Type B pancreatic cell (in vitro differentiated cells): ENCODE results near the gene LHX2. TPM values are rescaled to one million over a fixed set of nuclear protein-coding genes. Genes with fewer than 3 reads are reported as not detected.

Experiments used
- DNase-seq: peaks from one replicate; pipeline ENCODE4 v3.0.0; 2021; ENCODE audit warnings: mixed read lengths; ENCODE audit not compliant: unreplicated experiment; ENCODE audit errors: extremely low spot score
- H3K27ac Mint-ChIP-seq: 2 replicates; pipeline ENCODE4 v1.8.0; 2021; ENCODE audit warnings: mild to moderate bottlenecking, mixed read lengths
- H3K27me3 Mint-ChIP-seq: 2 replicates; pipeline ENCODE4 v1.8.0; 2021; ENCODE audit warnings: mixed read lengths
- H3K36me3 Mint-ChIP-seq: 2 replicates; pipeline ENCODE4 v1.8.0; 2021; ENCODE audit warnings: mixed read lengths
- H3K4me1 Mint-ChIP-seq: one replicate; pipeline ENCODE4 v1.8.0; 2021; ENCODE audit warnings: mixed read lengths; ENCODE audit not compliant: unreplicated experiment
- H3K4me3 Mint-ChIP-seq: 2 replicates; pipeline ENCODE4 v1.8.0; 2021; ENCODE audit warnings: mild to moderate bottlenecking, mixed read lengths
- H3K9me3 Mint-ChIP-seq: 2 replicates; pipeline ENCODE4 v1.8.0; 2021; ENCODE audit warnings: mixed read lengths
- total RNA-seq: library from RNA; stranded (reverse); gene quantifications from 2 replicates; pipeline ENCODE4 v1.2.1, GENCODE V29; 2021; ENCODE audit warnings: low replicate concordance
- TF ChIP-seq, protein P1 (sequence below): fragments of 200-600 bp; sonication (generic); conservative IDR thresholded peaks from 2 replicates; pipeline ENCODE4 v1.5.0; 2021; ENCODE audit warnings: antibody characterized with exemption, mild to moderate bottlenecking

LHX2 gene
- total RNA-seq, 1 donor from 2014 or later, result 1.2 TPM

DNA sequence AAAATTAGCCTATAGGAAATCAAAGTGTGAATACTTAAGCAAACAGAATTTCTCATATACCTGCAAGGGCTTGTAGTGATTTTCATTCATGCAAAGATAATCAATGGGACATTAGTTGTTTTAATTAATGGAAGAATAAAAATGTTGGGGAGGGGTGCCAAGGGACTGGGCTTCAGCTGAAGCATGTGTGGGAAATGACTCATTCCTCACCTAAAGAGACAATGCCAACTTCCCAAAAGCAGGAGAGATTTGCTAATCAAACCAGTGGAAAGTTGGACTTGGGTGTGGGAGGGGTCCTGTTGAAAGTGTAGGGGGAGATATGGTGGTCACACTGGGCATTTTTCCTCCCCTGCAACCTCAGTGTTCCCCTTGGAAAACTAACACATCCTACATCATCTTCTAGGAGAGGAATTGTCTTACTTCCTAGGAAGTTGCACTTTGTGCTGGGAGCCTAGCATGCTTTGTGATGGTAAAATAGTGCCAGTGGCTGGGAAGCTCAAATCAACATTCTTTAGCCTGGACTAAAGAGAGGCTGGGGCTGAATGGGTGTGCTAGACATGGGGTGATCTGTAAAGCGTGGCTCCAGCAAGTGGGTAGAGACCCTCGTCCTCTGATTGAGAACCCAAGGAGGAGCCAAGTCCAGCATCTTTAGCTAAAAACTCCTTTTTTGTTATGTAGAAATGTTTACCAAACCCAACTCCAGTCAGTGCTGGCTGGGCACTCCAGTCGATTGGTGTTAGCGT is 6.4 kb upstream of the LHX2 start:
- no peaks in the 10 kb centered on the region for H3K36me3 Mint-ChIP-seq
- DNase-seq, result no peak
- peaks cover 21% of the 10 kb centered on the region for H3K4me1 Mint-ChIP-seq
- H3K27me3 Mint-ChIP-seq, result peaks cover 99% of the 10 kb centered on the region
- no peak overlapping the region for H3K27ac Mint-ChIP-seq
- TF ChIP-seq, protein P1, sequence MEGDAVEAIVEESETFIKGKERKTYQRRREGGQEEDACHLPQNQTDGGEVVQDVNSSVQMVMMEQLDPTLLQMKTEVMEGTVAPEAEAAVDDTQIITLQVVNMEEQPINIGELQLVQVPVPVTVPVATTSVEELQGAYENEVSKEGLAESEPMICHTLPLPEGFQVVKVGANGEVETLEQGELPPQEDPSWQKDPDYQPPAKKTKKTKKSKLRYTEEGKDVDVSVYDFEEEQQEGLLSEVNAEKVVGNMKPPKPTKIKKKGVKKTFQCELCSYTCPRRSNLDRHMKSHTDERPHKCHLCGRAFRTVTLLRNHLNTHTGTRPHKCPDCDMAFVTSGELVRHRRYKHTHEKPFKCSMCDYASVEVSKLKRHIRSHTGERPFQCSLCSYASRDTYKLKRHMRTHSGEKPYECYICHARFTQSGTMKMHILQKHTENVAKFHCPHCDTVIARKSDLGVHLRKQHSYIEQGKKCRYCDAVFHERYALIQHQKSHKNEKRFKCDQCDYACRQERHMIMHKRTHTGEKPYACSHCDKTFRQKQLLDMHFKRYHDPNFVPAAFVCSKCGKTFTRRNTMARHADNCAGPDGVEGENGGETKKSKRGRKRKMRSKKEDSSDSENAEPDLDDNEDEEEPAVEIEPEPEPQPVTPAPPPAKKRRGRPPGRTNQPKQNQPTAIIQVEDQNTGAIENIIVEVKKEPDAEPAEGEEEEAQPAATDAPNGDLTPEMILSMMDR, result no peak
- no peak overlapping the region for H3K4me3 Mint-ChIP-seq
- H3K9me3 Mint-ChIP-seq, result no peaks in the 10 kb centered on the region

DNA sequence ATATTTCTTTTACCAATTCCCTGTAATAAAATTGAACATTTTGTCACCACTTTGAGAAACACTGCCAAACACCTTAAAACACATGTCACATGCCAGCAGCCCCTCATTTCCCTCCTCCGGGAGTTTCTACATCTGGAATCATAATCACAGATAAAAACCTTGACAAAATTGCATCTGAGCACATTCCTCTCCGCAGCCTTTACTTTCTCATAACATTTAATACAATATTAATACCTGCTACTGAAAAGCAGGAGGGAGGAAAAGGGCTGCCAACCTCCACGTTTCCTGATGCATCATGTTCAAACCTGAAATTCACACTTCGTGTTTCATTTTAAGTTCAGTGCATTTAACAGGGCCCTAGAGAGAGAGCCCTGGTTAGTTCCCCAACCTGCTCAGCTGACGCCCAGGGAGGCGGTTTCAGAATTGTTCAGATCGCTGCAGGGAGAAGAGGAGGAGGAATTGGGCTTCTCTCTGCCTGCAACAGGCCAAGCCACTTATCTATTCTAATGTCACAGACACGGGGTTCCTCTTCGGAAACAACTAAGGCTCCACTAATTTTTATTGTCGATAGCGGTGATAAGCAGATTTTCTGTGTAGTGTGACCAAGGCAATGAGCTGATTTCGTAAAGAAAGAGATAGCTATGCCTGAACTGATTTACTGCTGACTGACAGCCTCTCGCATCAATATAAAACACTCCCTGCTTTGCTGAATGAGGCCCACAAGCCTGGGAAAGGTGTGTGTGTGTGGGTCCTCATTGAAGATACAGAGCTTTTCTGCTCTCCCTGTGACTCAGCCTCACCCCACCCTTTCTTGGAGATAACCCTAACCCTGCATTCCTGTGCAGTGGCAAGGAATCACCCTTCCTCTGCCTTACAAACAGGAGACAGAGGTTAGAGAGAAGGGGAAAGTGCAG is 4.9 kb upstream of the LHX2 start:
- Mint-ChIP-seq H3K27me3 (peaks cover 96% of the 10 kb centered on the region), H3K9me3 (no peaks in the 10 kb centered on the region), H3K4me1 (peaks cover 16% of the 10 kb centered on the region), H3K4me3 (no peak overlapping the region), H3K36me3 (no peaks in the 10 kb centered on the region), H3K27ac (no peak overlapping the region)
- TF ChIP-seq, protein P1, result no peak
- no peak for DNase-seq

DNA sequence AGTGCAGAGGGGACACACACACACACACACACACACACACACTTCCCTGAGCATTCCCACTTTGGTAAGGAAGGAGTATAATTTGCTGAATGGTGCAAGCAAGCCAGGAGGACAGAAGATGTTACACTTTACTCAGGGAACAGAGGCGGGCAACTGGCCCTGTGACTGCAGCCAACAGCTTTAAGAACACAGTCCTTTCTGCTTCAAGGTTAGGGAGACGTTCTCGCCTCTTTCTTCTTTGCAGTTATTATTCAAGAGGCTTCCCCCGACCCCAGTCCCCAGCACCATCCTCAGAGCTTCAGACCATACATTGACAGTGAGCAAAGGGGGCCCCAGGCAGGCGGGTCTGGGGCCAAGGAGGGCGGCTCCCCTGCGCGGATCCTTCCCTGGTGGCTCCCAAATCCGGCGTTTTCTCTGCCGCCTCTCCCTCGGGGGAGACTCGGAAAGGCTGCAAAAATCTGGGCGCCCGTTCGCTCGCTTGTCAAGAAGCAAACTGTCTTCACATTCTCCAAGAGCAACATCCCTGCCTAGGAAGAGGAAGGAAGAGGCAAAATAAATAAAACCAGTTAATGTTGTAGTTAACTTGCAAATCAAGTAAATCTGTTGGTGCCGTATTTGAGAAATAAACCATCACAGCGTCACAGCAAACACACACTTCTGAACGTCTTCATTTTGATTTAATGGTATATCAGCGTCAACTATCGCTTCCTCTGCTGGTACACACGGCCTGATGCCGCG is 3.8 kb upstream of the LHX2 start:
- H3K36me3 Mint-ChIP-seq, result no peaks in the 10 kb centered on the region
- H3K4me1 Mint-ChIP-seq, result peaks cover 16% of the 10 kb centered on the region
- TF ChIP-seq, protein P1, result no peak
- peak overlapping the region; percentile 39 for H3K4me3 Mint-ChIP-seq
- H3K27ac Mint-ChIP-seq, result no peak overlapping the region
- H3K27me3 Mint-ChIP-seq, result peaks cover 90% of the 10 kb centered on the region
- H3K9me3 Mint-ChIP-seq, result no peaks in the 10 kb centered on the region
- DNase-seq, result no peak

DNA sequence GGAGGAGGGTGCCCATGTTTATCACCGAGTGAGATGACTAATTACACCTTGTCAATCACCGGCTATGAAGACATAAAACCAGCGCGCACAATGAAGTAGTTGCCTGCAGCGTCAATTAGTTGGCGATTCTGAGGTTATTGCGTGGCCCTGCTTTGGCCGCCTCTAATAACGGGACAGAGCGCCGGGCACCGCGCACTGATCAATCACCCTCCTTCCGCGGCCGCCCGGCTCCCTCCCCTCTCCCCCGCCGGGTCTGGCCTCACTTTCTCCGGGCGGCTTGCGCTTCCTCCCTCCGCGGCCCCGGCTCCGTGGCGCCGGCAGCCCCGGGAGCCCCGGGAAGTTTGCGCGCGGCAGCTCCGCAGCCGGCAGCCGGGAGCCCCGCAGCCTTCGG is 3.3 kb upstream of the LHX2 start:
- TF ChIP-seq, protein P1, result no peak
- DNase-seq, result no peak
- Mint-ChIP-seq H3K27ac (no peak overlapping the region), H3K9me3 (no peaks in the 10 kb centered on the region), H3K4me1 (peaks cover 16% of the 10 kb centered on the region), H3K27me3 (peaks cover 90% of the 10 kb centered on the region), H3K4me3 (peak overlapping the region; percentile 39), H3K36me3 (no peaks in the 10 kb centered on the region)

DNA sequence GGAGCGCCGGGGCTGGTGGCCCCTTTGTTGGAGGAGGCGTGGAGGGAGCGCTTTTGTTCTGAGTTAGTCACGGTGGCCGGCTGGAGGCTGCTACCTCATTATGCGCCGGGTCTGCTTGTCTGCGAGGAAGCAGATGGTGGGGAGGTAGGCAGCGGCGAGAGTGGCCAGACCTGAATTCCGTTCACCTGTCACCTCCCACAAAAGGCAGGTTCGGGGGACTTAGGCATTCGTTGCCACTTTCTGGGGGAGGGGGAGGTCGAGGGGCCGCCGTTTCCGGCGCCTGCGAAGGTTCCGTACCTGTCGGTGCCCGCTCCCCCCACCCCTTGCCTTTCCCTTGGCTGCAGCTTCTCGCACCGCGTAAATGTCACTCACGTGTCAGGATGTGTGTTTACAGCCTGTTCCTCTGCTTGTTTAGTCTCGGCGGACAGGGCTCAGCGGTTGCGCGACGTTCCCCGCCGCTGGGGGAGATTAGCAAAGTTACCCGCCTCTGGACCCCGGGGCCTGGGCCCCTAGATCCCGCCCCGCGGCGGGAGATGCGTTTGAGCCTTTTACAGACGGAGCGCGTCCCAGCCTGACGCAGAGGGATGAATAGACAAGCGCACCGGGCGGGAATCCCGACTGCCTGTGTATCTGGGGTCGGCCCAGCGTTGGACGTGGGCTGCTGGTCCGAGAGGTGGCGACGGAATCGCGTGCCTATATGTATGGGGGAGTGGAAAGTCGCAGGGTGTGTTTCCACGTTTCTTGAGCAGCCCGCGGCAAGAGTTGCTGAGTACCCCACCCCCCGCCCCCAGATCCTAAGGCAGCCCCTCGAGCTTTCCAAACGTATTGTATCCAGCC is 2.7 kb upstream of the LHX2 start:
- TF ChIP-seq, protein P1, result no peak
- H3K27me3 Mint-ChIP-seq, result peaks cover 90% of the 10 kb centered on the region
- no peak overlapping the region for H3K27ac Mint-ChIP-seq
- H3K36me3 Mint-ChIP-seq, result no peaks in the 10 kb centered on the region
- no peak for DNase-seq
- peak overlapping the region; percentile 72 for H3K4me3 Mint-ChIP-seq
- no peaks in the 10 kb centered on the region for H3K9me3 Mint-ChIP-seq
- H3K4me1 Mint-ChIP-seq, result peaks cover 16% of the 10 kb centered on the region
